HG03378 (cell line): ENCODE data around the gene FGF4.

ENCODE experiments used
- ATAC-seq: cut with Tn5 transposase; IDR thresholded peaks from one replicate; pipeline ENCODE4 v1.9.1; 2021; ENCODE audit warnings: mild to moderate bottlenecking, moderate library complexity; ENCODE audit not compliant: unreplicated experiment

Gene FGF4

GRCh38 chr11:69807106-69807815 lies 32.1 kb upstream of the FGF4 start:
- ATAC-seq = no peak

- ATAC-seq = no peak
These were observed 29.8 kb upstream of the FGF4 start for GRCh38 chr11:69804769-69805508.

- no peak for ATAC-seq
These were observed 28.6 kb upstream of the FGF4 start for GRCh38 chr11:69803604-69804218.

- ATAC-seq = no peak
These were observed 27.9 kb upstream of the FGF4 start for GRCh38 chr11:69803022-69803421.

GRCh38 chr11:69802590-69802989 lies 27.4 kb upstream of the FGF4 start:
- no peak for ATAC-seq

GRCh38 chr11:69801513-69802335 lies 26.6 kb upstream of the FGF4 start:
- ATAC-seq = no peak

- ATAC-seq = no peak
These were observed 25.1 kb upstream of the FGF4 start for GRCh38 chr11:69800278-69800677.

- no peak for ATAC-seq
These were observed 24.4 kb upstream of the FGF4 start for GRCh38 chr11:69799582-69799981.

GRCh38 chr11:69799097-69799496 lies 24.0 kb upstream of the FGF4 start:
- ATAC-seq = no peak

- ATAC-seq = no peak
These were observed 22.8 kb upstream of the FGF4 start for GRCh38 chr11:69797737-69798528.

GRCh38 chr11:69797156-69797555 lies 22.0 kb upstream of the FGF4 start:
- ATAC-seq = no peak

- ATAC-seq = no peak
These were observed 20.9 kb upstream of the FGF4 start for GRCh38 chr11:69796063-69796462.

GRCh38 chr11:69791276-69792180 lies 16.4 kb upstream of the FGF4 start:
- ATAC-seq = no peak

- ATAC-seq = no peak
These were observed 13.8 kb upstream of the FGF4 start for GRCh38 chr11:69788956-69789355.

GRCh38 chr11:69787906-69788305 lies 12.8 kb upstream of the FGF4 start:
- no peak for ATAC-seq

GRCh38 chr11:69787457-69787856 lies 12.3 kb upstream of the FGF4 start:
- no peak for ATAC-seq

- no peak for ATAC-seq
These were observed 6.1 kb upstream of the FGF4 start for GRCh38 chr11:69781241-69781640.

- ATAC-seq = no peak
These were observed 3.2 kb upstream of the FGF4 start for GRCh38 chr11:69778373-69778772.
